HG02943 (cell line): ENCODE data around the gene OR13J1.

ENCODE experiments used
- ATAC-seq: cut with Tn5 transposase; IDR thresholded peaks from one replicate; pipeline ENCODE4 v1.9.1; 2021; ENCODE audit warnings: mild to moderate bottlenecking, low read depth, moderate library complexity; ENCODE audit not compliant: unreplicated experiment

OR13J1 gene

DNA sequence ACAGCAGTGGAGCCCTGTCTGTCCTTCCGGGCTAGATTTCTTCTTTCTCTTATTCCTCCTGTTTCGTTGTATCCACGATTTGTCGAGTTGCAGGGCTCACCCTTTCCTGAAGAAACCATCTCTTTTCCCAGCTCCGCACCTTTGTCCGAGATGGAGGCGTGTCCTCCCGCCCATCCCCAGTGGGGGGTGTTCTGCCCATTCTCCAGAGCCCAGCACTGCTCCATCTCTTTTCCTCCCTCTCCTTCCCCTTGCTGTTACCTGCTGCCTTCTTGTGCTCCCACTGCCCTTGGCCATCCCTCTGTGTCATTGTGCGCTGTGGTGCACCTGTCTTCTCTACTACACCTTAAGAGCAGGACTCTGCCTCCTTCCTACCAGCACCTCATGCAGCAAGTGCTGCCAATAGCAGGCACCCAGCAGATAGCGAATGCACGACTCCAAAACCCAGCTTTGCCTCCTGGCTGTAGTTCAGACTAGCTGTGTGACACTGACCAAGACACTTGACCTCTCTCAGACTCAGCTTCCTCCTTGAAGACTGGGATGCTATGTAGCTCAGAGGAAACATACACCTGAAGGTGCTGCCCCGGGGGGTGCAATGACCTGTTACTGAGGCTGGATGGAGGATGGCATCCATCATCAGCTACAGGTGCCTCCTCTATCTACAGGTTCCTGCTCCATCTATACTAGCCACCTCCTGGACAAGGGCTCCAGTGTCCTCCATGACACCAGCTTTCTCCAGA, 8.9 kb downstream of the OR13J1 start:
- ATAC-seq: no peak

DNA sequence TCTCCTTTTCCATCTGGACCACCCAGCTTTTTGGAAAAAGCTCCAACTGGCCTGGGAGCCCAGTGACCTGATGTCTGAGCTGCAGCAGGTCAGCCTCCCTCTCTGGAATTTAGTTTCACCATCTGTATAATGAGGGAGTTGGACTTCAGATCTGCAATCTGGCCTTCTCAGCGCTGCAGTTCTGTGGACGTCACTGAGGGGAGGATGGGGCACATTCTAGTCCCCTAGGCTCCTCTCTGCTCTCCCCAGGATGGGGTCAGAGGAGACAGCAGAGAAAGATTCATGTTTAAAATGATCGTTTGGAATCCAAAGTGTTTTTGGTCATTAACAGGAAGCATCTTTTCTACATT, 10.2 kb downstream of the OR13J1 start:
- no peak for ATAC-seq

DNA sequence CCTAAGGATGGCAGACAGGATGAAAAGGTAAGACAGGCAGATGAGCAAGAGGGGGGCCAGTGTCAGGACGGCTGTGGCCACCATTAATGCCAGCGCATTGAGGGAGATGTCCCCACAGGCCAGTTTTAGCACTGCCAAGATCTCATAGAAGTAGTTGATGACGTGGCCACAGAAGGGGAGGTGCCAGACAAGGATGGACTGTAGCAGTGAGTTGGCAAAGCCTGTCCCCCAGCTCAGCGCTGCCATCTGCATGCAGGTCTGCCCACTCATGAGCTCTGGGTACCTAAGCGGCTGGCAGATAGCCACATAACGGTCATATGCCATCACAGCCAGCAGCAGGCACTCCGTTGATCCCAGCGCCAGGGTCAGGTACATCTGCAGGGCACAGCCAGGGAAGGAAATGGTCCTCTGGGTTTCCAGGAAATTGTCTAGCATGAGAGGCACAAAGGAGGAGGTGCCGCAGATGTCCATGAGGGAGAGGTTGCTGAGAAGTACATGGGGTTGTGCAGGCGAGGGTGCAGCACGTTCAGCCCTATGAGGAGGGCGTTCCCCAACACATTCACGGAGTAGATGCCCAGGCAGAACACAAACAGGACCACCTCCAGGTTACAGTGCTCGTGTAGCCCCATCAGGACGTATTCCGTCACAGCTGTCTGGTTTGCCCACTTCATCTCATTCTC, 10.8 kb downstream of the OR13J1 start:
- ATAC-seq: no peak

DNA sequence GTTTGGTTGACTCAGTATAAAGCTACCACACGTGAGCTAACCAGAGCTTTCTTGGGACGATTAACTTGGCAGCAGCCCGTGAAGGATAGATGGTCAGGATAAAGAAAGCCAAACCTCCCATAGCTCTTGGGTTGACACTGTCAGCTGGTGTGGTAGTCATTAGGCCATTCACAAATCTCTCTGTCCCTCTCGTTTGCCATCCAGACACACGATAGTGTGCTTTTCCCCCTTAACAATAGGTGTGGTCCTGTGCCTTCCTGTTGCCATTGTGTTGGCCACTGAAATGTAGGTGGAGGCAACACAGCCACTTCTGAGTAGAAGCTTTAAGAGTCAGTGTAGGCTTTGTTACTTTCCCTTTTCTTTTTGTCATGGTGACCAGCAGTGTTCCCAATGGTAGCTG, 11.7 kb downstream of the OR13J1 start:
- no peak for ATAC-seq

DNA sequence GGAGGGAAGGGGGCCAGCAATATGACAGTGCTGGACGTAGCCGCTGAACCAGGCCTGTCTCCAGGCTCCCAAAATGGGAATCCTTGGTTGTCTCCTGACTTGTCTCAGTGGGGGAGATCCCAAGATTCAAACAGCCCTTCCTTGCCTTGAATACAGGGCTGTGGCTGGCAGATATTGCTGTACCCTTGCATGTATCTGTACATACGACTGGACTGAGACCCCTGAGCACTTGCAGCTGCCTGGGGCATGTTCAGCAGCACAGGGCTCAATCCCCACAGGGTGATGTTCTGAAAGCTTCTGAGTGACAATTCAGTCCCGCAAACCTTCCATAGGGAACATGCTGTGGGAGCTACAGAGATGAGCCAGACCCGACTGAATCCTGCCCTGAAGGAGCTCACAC, 13.3 kb downstream of the OR13J1 start:
- no peak for ATAC-seq

DNA sequence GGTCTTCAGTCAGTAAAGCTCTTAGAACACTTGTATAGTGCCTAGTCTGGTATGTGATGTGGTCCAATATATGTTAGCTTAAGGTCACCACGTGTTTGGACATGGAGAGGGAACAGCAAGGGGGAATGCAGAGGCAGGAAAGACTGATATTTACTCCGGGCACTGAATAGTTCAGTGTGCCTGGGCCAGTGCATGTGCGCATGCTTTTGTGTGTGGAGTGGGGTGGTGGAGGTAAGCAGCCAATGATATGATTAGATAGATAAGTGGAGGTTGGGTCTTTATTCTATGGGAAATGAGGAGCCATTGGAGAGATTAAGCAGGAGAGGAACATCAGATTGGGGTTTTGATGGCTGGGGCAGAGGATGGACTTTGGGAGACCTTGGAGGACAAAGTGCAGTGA, 14.0 kb downstream of the OR13J1 start:
- ATAC-seq: no peak

DNA sequence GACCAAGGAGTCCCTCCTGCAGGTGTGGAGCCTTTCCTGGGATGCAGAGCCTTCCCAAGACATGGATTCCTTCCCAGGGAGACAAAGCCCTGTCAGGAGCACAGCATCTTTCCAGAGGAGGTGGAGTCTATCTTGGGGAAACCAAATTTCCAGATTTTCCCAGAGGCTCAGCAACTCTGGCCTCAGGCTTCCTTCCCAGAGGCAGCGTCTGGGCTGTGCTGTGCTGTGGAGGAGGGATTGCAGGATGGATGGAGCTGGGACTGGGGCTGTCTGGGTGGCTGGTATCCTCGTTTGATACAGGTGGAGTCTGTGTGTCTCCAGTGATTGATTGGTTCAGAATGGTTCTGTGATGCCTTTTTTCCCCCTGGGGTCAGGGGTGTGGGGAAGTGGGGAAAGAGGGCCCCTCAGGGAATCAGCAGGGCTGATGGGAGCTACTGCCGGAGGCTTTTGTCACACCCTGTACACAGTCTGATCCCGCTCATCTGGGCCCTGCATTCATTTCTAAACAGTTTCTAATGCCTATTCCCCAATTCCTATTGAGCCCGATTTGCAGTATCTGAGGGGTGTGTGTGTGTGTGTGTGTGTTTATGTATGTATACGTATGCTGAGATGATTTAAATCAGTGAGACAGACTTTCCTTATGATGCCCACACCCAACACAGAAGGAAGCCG, 16.0 kb downstream of the OR13J1 start:
- ATAC-seq: no peak

DNA sequence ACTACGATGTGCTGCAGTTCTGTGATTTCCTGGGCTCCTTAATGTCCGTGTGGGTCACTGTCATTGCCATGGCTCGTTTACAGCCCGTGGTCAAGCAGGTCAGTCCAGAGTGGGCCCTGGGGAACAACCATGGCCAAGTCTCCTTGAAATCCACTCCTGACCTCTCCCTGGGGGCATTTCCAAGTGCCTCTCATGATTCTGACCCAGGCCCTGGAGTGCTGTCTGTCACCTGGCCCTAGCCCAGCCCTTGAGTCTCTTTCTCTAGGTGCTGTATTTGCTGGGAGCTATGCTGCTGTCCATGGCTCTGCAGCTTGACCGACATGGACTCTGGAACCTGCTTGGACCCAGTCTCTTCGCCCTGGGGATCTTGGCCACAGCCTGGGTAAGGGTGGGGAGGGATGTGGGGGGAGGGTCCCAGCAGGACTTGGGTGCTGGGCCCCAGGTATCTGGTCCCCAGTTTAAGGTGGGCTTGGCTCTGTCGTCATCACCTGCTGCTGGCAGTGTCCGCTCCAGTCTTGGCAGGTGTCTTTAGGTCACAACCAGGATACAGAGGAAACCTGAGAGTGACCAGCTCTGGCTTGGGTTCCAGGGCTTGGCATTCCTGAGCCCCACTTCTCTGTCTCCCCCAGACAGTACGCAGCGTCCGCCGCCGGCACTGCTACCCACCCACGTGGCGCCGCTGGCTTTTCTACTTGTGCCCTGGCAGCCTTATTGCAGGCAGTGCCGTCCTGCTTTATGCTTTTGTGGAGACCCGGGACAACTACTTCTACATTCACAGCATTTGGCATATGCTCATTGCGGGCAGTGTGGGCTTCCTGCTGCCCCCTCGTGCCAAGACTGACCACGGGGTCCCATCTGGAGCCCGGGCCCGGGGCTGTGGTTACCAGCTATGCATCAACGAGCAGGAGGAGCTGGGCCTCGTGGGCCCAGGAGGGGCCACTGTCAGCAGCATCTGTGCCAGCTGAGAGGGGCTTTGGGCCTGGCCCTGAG, 17.0 kb downstream of the OR13J1 start:
- no peak for ATAC-seq

DNA sequence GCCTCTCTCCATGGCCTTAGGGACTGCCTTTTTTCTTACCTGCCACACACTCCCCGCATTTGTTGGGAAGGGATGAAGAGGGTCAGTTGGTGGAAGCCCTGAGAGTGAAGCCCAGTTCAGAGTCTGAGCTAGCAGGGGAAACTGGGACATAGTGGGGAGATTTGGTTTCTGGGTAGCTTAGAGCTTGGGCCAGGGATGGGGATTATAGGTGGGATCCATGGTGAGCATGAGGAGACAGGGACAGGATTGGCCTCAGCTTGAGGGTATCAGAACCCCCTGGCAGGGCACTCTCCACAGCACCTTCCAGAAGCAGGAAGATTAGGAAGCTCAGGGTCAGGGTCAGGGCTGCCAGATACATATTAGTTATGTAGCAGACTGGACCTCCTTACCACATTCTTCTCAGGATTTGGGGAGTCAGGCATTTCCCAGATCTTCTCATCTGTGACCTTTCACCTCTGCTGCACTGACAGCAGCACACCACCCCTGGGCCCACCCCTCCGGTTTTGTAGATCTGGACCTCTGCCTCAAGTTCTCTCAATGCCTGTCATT, 17.9 kb downstream of the OR13J1 start:
- no peak for ATAC-seq

DNA sequence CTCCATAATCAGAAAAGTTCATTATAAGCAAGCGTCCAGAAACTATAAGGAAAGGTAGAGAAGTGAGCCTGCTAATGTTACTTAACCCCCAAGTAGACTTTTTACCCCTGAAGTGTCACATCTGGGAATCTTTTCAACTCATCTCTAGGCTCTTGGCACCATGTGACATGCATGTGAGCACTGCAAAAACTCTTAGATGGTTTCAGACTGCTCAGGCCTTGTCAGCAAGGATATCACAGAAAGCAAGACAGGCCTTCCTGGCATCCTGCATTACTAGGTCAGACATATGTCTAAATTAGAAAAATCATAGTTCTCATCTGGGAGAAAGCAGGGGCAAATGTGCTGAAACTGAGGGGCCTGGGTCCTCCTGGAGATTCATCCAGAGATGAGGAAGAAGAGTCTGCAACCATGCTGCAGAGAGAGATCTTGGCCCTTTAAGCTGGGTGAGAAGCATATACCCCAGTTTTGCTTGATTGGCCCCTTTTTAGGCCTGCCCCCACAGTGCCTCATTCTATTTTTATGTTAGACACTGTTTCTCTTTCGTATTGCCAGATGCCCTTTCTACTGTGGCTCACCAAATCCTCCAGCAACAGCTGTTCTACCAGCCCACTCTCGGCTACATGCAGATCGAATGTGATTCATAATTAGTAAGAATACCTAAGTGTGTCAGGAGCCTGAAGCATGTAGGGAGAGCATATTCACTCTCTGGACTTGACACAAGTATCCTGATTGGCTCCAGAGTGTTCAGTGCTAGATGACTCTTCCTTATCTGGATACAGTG, 22.2 kb downstream of the OR13J1 start:
- ATAC-seq: peak; percentile 92

DNA sequence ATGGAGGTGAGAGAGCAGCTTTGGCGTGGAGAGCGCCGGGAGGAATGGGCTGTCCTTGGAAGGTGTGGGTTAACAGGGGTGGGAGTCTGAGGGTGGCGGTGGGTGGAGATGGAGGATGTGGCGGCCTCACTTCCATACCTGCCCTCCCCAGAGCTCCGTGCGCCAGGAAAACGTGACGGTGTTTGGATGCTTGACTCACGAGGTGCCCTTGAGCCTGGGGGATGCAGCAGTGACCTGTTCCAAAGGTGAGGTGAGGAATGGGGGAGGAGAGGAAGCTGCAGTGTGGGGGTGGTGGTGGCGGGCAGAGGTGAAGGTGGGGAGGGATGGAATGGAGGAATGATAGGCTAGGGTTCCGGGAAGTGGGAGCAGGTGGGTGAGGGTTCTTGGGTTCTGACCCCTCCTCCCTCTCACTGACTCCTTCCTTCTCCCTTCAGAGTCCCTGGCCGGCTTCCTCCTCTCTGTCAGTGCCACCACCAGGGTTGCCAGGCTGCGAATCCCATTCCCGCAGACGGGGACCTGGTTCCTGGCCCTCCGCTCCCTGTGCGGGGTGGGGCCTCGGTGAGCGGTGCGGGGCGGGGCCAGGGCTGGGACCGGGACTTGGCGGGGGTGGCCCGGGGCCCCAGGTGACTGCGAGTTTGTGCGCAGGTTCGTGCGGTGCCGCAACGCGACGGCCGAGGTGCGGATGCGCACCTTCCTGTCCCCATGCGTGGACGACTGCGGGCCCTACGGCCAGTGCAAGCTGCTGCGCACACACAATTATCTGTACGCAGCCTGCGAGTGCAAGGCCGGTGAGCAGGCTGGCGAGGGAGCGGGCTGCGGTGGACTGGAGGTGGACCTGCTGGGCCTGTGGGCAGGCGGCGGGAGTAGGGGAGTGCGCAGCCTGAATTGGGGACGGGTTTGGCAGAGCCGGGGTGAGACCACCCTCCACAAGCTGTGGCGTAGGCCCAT, 24.1 kb downstream of the OR13J1 start:
- ATAC-seq: no peak

DNA sequence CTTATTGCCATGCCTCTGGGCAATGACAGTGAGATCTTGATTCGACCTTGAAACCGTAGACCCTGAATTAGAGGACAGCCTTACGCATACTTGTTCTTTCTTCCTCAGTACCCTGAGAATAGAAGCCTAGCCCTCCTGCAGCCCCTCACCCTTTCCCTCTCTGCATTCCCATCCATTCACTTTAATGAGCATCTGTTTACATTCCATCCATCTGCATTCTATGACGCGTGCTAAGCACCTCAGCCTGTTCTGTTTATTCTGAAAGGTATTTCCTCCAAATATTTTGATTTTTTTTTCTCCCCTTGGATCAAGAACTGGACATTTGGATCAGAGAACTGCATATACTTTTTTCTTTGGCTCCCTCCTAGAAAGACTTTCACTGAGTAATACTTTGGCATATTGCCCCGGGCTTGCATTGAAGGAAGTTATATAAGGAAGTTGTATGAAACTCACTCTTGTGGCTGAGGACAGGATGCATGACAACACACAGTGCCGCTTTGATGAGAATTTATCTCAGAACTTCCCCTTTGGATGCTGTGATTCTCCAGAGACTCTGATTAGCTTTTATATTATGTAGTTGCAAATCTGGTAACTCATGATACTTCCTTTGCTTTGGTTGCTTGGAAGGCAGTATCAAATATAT, 25.5 kb downstream of the OR13J1 start:
- no peak for ATAC-seq

DNA sequence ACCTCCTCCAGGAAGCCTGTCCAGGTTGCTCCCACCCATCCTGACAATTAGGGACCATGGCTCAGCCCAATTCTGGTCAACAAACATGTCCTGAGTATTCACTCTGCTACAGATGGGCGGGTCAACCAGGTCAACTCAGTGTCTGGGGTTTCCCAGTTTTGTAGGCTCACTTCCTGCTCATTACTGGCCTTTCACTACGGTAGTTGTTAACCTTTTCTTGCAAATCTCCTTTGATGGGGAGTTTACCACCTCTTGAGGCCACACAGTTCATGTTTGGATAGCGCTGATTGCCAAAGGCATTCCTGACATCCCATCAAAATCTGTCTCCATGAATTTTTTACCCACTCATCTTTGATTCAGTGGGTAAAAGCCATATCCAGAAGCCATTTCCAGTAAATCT, 27.4 kb downstream of the OR13J1 start:
- no peak for ATAC-seq

DNA sequence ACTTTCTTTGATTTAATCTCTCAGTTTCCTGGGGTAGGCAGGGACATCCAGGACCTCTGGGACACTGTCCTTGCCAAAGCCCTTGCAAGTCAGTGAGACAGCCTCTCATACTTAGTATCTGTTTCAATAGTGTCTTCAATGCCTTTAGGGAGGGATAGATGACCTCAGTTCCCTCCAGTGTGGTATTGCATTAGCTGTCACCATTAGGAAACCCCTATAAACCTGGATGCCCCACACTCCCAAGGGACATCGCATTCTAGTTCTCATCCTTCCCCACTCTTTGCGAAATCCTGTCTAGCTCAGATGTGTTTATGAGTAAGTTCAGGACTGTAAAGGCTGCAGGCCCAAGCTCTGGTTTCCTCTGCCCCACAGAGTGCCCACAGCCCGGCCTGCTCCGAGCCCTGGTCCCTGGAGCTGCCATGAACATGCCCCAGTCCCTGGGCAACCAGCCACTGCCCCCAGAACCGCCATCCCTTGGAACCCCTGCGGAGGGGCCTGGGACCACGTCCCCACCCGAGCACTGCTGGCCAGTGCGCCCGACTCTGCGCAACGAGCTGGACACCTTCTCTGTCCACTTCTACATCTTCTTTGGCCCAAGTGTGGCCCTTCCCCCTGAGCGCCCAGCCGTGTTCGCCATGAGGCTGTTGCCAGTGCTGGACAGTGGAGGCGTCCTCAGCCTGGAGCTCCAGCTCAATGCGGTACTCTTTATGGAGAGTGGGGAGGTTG, 28.0 kb downstream of the OR13J1 start:
- ATAC-seq: no peak

DNA sequence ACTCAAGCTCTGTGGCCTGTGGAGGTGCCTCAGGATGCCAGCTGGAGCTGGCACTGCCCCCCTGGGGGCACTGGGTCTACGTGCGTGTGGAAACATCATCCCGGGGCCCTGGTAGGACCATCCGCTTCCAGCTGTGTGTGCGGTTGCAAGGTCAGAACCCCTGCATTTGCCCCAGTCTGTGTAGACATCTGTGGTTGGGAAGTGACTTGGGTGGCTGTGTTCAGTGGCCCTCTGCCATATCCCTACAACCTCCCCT, 28.6 kb downstream of the OR13J1 start:
- no peak for ATAC-seq

DNA sequence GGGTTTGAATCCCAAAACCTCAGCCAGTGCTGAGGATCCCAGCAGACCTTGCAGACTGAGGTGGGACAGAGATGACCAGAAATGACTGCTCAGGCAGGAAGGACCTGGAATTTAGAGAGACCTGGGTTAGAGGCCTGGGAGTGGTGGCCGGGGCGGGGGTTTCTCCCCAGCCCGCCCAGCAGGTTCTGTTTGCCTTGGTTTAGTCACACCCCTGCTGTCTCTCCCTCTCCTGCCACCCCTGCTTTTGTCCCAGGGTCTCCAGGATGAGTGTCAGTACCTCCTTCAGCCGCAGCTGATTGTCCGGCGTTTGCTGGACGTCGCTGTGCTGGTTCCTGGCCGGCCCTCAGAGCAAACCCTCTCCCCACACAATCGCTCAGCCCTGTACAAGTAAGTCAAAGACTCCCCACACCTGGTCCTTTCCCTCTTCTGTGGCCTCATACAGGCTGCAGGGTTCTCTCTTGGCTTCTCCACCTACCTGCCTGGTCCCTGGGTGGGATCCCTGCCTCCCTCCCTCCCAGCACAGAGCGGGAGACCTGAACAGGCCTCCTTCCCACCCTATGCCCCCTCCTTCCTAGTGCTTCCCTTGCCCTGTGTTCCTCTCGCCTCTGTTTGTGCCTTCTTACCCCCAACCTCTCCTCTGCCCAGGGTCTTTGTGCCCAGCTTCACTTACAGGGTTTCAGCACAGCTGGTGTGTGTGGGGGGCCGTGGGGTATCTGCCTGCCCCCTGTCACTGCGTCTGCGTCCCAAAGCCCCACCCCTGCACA, 29.1 kb downstream of the OR13J1 start:
- no peak for ATAC-seq

DNA sequence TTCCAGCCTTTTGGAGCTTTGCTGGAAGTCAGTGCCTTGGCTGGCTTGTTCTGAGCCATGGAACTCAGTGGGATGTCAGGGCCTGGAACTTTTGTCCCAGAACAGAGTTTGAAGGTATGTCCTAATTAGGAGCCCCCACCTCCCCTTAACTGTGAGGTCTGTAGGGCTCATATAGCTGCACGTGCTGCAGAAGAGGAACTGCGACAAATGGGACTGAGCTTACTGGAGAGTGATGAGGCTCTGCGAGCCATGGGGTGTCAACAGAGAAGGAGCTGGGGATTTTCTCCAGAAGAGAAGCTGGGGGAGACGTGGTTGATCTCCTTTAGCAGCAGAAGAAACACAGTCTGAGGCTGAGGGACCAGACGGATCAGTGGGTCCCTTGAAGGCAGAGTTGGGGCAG, 30.3 kb downstream of the OR13J1 start:
- ATAC-seq: no peak
